Bone marrow (tissue), 2 donors: ENCODE data around the gene RFTN1.

ENCODE experiments used
- DNase-seq, 2 donors: peaks; one replicate each; lab custom pipeline; 2025; lab: John Stamatoyannopoulos, UW

RFTN1 gene

GRCh38 chr3:16513141-16514020, at the start of gene RFTN1:
RFTN1 (minus strand) TSS chr3:16513699; CDS start chr3:16493869, 19,830 bp downstream.
- DNase-seq, result peak; percentile 36 to 50

- no peak for DNase-seq
Measured at GRCh38 chr3:16559653-16560365, 46.3 kb upstream of the RFTN1 start.

GRCh38 chr3:16554126-16554525, 40.6 kb upstream of the RFTN1 start:
- DNase-seq, result no peak

GRCh38 chr3:16552757-16553156, 39.3 kb upstream of the RFTN1 start:
- no peak for DNase-seq

- DNase-seq, result no peak
Measured at GRCh38 chr3:16551342-16551976, 38.0 kb upstream of the RFTN1 start.

- DNase-seq, result peak; percentile 16 to 78
Measured at GRCh38 chr3:16550676-16551341, 37.3 kb upstream of the RFTN1 start.

GRCh38 chr3:16550305-16550675, 36.8 kb upstream of the RFTN1 start:
- no peak for DNase-seq

GRCh38 chr3:16548721-16549120, 35.2 kb upstream of the RFTN1 start:
- no peak for DNase-seq

GRCh38 chr3:16547561-16548357, 34.3 kb upstream of the RFTN1 start:
- no peak for DNase-seq

GRCh38 chr3:16546186-16547010, 32.9 kb upstream of the RFTN1 start:
- no peak for DNase-seq

- DNase-seq, result no peak
Measured at GRCh38 chr3:16545413-16546185, 32.1 kb upstream of the RFTN1 start.

GRCh38 chr3:16543242-16543864, 29.9 kb upstream of the RFTN1 start:
- no peak for DNase-seq

GRCh38 chr3:16538507-16538906, 25.0 kb upstream of the RFTN1 start:
- no peak for DNase-seq

GRCh38 chr3:16536996-16537395, 23.5 kb upstream of the RFTN1 start:
- DNase-seq, result no peak

GRCh38 chr3:16536344-16536663, 22.8 kb upstream of the RFTN1 start:
- DNase-seq, result no peak

- no peak for DNase-seq
Measured at GRCh38 chr3:16534640-16535262, 21.3 kb upstream of the RFTN1 start.

GRCh38 chr3:16533928-16534574, 20.6 kb upstream of the RFTN1 start:
- no peak for DNase-seq

- no peak for DNase-seq
Measured at GRCh38 chr3:16529264-16529663, 15.8 kb upstream of the RFTN1 start.
